WTC11 (cell line): ENCODE results near the gene SCUBE1.

Source experiments
- ATF3 ChIP-seq: sonication (generic); formaldehyde crosslinking; conservative IDR thresholded peaks from 2 replicates; pipeline ENCODE4 v1.8.1; 2022; ENCODE audit warnings: mild to moderate bottlenecking, missing genetic modification reagents
- CREM ChIP-seq: sonication (generic); formaldehyde crosslinking; IDR thresholded peaks from 2 replicates; pipeline ENCODE4 v1.8.1; 2022; ENCODE audit warnings: mild to moderate bottlenecking, missing genetic modification reagents, moderate library complexity
- CTCF ChIP-seq: fragments of 200-600 bp; IDR thresholded peaks from 2 replicates; pipeline ENCODE4 v1.8.0; 2022; ENCODE audit warnings: antibody characterized with exemption
- FOXP4 ChIP-seq: sonication (generic); formaldehyde crosslinking; IDR thresholded peaks from 2 replicates; pipeline ENCODE4 v1.8.0; 2022; ENCODE audit warnings: mild to moderate bottlenecking, missing genetic modification reagents
- HMGXB4 ChIP-seq: sonication (generic); formaldehyde crosslinking; IDR thresholded peaks from 2 replicates; pipeline ENCODE4 v1.8.1; 2023; ENCODE audit warnings: mild to moderate bottlenecking, moderate library complexity, missing genetic modification reagents
- IRF1 ChIP-seq: sonication (generic); formaldehyde crosslinking; IDR thresholded peaks from 2 replicates; pipeline ENCODE4 v1.8.0; 2023; ENCODE audit warnings: missing genetic modification reagents
- JUN ChIP-seq: sonication (generic); formaldehyde crosslinking; IDR thresholded peaks from 2 replicates; pipeline ENCODE4 v1.8.0; 2023; ENCODE audit warnings: mild to moderate bottlenecking, missing genetic modification reagents
- SMAD3 ChIP-seq: sonication (generic); formaldehyde crosslinking; IDR thresholded peaks from 2 replicates; pipeline ENCODE4 v1.8.0; 2022; ENCODE audit warnings: missing genetic modification reagents, mild to moderate bottlenecking, borderline replicate concordance
- TEAD1 ChIP-seq: sonication (generic); formaldehyde crosslinking; IDR thresholded peaks from 2 replicates; pipeline ENCODE4 v1.8.0; 2022; ENCODE audit warnings: mild to moderate bottlenecking, missing genetic modification reagents
- ZNF512 ChIP-seq: sonication (generic); formaldehyde crosslinking; IDR thresholded peaks from 2 replicates; pipeline ENCODE4 v1.8.1; 2022; ENCODE audit warnings: missing genetic modification reagents, borderline replicate concordance

- TF ChIP-seq CREM (CRISPR knock-in tag): no peak
- no peak for TF ChIP-seq FOXP4 (CRISPR knock-in tag)
- TF ChIP-seq CTCF: no peak
- TF ChIP-seq ATF3: no peak
- no peak for TF ChIP-seq JUN (CRISPR knock-in tag)
- TF ChIP-seq SMAD3 (CRISPR knock-in tag): no peak
- TF ChIP-seq TEAD1: no peak
- TF ChIP-seq IRF1: no peak
- TF ChIP-seq HMGXB4 (CRISPR knock-in tag): no peak
- no peak for TF ChIP-seq ZNF512 (CRISPR knock-in tag)
These were observed 73.9 kb downstream of the SCUBE1 start for GRCh38 chr22:43269246-43269645.
